ENCODE measurements around the gene TMEM119. TPM values are rescaled to one million over a fixed set of nuclear protein-coding genes. Genes with fewer than 3 reads are reported as not detected.

The TMEM119 gene
- total RNA-seq, 1 experiment from 2014 or later: not detected

DNA sequence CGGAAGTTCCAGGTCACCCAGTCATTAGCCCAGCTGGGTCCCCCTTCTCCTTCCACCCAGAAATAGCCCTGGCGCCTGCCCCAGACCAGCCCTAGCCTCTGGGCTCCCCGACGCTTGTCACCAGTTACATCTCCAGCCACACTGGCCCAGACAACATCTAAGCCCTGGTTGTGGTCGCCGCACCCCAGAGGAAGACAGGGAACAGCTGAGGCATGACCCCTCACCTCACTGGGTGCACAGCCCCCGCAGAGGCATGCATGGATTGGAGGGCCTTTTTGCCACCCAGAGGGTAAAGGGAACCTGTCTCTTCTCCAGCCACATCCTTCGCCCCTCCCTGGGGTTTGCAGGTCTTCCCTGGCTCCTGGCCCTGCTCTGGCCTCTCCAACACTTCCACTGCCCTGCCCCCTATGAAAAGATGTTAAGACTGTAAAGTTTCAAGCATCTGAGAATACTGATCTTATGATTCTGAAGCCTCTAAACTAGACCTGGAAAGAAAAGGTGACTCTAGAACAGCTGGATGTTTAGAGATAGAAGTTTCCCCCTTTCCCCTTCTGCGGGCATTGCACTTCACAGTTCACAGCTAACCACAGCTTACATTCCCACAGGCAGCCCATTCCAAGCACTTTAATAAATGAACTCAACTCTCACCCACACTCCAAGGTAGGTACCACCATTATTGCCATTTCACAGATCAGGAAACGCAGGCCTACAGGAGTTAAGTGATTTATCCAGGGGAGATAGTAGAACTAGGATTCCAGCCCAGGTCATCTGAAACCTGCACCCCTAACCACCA lies 14.7 kb downstream of the TMEM119 start:
- no peaks in the 10 kb centered on the region for H3K36me3 ChIP-seq (ENCODE audit: insufficient read depth, low read length, poor library complexity, severe bottlenecking)
- CTCF ChIA-PET: no interaction called here
- DNase-seq (ENCODE audit: low spot score): no peak
- POLR2A ChIA-PET (ENCODE audit: low non-redundant PET): no interaction called here
- H3K27ac ChIP-seq (ENCODE audit: low read depth, low read length, poor library complexity, severe bottlenecking): no peak overlapping the region
- H3K4me3 ChIP-seq (ENCODE audit: low read depth, low read length, poor library complexity, severe bottlenecking): no peak overlapping the region
- intact Hi-C loops (cut with micrococcal nuclease; ENCODE audit: unreplicated experiment): no loop called here
- BruUV-seq (replicated peaks): no TSS peak
- H3K9me3 ChIP-seq (ENCODE audit: low read depth, low read length, poor library complexity, severe bottlenecking): no peaks in the 10 kb centered on the region
- H3K4me1 ChIP-seq (ENCODE audit: insufficient read depth, low read length, poor library complexity, severe bottlenecking): no peaks in the 10 kb centered on the region
- H3K27me3 ChIP-seq (replicated peaks; ENCODE audit: insufficient read depth, low read depth, low read length, poor library complexity): no peaks in the 10 kb centered on the region
- TF ChIP-seq, protein P1, sequence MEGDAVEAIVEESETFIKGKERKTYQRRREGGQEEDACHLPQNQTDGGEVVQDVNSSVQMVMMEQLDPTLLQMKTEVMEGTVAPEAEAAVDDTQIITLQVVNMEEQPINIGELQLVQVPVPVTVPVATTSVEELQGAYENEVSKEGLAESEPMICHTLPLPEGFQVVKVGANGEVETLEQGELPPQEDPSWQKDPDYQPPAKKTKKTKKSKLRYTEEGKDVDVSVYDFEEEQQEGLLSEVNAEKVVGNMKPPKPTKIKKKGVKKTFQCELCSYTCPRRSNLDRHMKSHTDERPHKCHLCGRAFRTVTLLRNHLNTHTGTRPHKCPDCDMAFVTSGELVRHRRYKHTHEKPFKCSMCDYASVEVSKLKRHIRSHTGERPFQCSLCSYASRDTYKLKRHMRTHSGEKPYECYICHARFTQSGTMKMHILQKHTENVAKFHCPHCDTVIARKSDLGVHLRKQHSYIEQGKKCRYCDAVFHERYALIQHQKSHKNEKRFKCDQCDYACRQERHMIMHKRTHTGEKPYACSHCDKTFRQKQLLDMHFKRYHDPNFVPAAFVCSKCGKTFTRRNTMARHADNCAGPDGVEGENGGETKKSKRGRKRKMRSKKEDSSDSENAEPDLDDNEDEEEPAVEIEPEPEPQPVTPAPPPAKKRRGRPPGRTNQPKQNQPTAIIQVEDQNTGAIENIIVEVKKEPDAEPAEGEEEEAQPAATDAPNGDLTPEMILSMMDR (conservative IDR thresholded peaks at IDR 0.05; ENCODE audit: low read depth, low read length): no peak
- no peak for TF ChIP-seq EZH2 (IDR thresholded peaks at IDR 0.05; ENCODE audit: borderline replicate concordance, low read depth, low read length, poor library complexity, severe bottlenecking)

DNA sequence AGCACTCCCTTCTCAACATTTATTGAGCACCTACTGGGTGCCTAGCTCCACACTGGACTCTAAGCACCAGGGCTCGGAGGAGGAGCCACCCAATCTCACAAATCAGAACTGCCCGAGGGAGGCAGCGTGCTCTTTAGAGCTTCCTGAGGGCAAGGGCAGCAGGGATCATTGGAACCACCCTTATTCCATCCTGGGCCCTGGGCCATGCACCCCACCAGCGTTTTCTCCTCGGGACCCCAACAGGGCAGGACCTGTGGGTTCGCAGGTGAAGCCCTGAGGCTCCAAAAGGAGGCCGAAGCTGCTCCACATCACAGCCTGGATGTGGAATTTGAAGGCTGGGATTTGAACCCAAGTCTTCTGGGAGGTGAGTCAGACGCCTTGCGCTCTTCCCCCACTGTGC lies 15.4 kb downstream of the TMEM119 start:
- no peak overlapping the region for H3K27ac ChIP-seq (ENCODE audit: low read depth, low read length, poor library complexity, severe bottlenecking)
- BruUV-seq (replicated peaks): no TSS peak
- H3K9me3 ChIP-seq (ENCODE audit: low read depth, low read length, poor library complexity, severe bottlenecking): no peaks in the 10 kb centered on the region
- no peak overlapping the region for H3K4me3 ChIP-seq (ENCODE audit: low read depth, low read length, poor library complexity, severe bottlenecking)
- no peaks in the 10 kb centered on the region for H3K27me3 ChIP-seq (replicated peaks; ENCODE audit: insufficient read depth, low read depth, low read length, poor library complexity)
- ChIA-PET CTCF (no interaction called here), POLR2A (ENCODE audit: low non-redundant PET) (no interaction called here)
- intact Hi-C loops (cut with micrococcal nuclease; ENCODE audit: unreplicated experiment): no loop called here
- H3K4me1 ChIP-seq (ENCODE audit: insufficient read depth, low read length, poor library complexity, severe bottlenecking): no peaks in the 10 kb centered on the region
- no peak for TF ChIP-seq EZH2 (IDR thresholded peaks at IDR 0.05; ENCODE audit: borderline replicate concordance, low read depth, low read length, poor library complexity, severe bottlenecking)
- TF ChIP-seq, protein P1 (conservative IDR thresholded peaks at IDR 0.05; ENCODE audit: low read depth, low read length): no peak
- DNase-seq (ENCODE audit: low spot score): no peak
- no peaks in the 10 kb centered on the region for H3K36me3 ChIP-seq (ENCODE audit: insufficient read depth, low read length, poor library complexity, severe bottlenecking)

DNA sequence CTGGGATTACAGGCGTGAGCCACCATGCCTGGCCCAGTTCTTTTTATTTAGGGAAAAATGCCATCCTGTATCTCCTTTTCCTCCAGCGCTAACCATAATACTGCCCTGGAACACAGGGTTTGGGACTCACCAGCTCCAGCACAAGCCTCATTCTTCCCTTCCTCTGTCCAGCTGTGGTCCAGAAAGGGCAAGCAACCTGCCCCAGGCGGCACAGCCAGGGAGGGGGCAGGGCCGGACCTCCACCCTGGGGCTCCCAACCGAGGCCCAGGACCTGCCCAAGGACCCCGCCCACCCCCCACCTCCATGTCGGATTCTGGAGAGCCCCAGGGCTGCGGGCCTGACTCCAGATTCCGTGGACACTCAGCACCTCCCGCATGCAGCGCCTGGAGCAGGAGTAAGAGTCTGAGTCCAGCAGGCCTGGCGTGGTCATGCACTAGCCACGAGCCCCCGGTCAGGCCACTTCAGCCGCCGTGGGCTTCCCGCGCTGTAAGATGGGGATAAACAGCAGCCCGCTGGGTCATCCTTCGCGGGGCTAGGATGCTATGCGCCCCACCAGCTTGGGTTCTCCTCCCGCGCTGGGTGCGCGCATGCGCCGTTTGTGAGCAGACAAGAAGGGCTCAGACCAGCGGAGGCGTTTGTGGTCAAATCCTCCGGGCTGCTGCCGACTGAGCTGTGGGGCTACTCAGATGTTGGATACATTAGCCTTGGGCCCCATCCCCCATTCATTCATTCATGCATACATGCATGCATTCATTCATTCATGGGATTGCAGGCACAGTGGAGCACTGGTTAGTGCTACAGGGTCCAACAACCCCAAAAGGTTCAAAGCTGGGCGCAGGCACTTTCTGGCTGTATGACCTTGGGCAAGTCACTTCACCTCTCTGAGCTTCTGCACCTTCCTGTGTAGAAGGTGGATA lies 16.3 kb downstream of the TMEM119 start:
- BruUV-seq (replicated peaks): no TSS peak
- no peaks in the 10 kb centered on the region for H3K36me3 ChIP-seq (ENCODE audit: insufficient read depth, low read length, poor library complexity, severe bottlenecking)
- no peaks in the 10 kb centered on the region for H3K4me1 ChIP-seq (ENCODE audit: insufficient read depth, low read length, poor library complexity, severe bottlenecking)
- no peak for DNase-seq (ENCODE audit: low spot score)
- ChIA-PET POLR2A (ENCODE audit: low non-redundant PET) (no interaction called here), CTCF (no interaction called here)
- no peaks in the 10 kb centered on the region for H3K9me3 ChIP-seq (ENCODE audit: low read depth, low read length, poor library complexity, severe bottlenecking)
- no peak overlapping the region for H3K4me3 ChIP-seq (ENCODE audit: low read depth, low read length, poor library complexity, severe bottlenecking)
- no peak overlapping the region for H3K27ac ChIP-seq (ENCODE audit: low read depth, low read length, poor library complexity, severe bottlenecking)
- TF ChIP-seq EZH2 (IDR thresholded peaks at IDR 0.05; ENCODE audit: borderline replicate concordance, low read depth, low read length, poor library complexity, severe bottlenecking): no peak
- TF ChIP-seq, protein P1 (conservative IDR thresholded peaks at IDR 0.05; ENCODE audit: low read depth, low read length): no peak
- H3K27me3 ChIP-seq (replicated peaks; ENCODE audit: insufficient read depth, low read depth, low read length, poor library complexity): no peaks in the 10 kb centered on the region
- intact Hi-C loops (cut with micrococcal nuclease; ENCODE audit: unreplicated experiment): no loop called here
